Thyroid gland (tissue), 4 donors: ENCODE data around the gene TMEM120B. TPM values are rescaled to one million over a fixed set of nuclear protein-coding genes. Genes with fewer than 3 reads are reported as not detected.
A peak's percentile ranks its signal among the peaks of the same experiment; 100 is the strongest.

Source experiments
- DNase-seq, 2 donors: peaks; one replicate each; pipeline ENCODE4 v3.0.0-alpha.2; 2019
- H3K27ac ChIP-seq, 3 donors: fragments of 200-600 bp; sonication (generic); 1 replicate in 2 of 3; 2 replicates in 1 of 3; pipeline ENCODE4 v1.5.1; 2016 to 2019; ENCODE audit warnings: mild to moderate bottlenecking in 1 of 3, moderate library complexity in 1 of 3
- H3K27me3 ChIP-seq: fragments of 200-600 bp; sonication (generic); one replicate; pipeline ENCODE4 v1.5.1; 2019
- H3K36me3 ChIP-seq, 2 donors: fragments of 200-600 bp; sonication (generic); one replicate each; pipeline ENCODE4 v1.5.1; 2016 to 2019
- H3K4me1 ChIP-seq, 2 donors: fragments of 200-600 bp; sonication (generic); one replicate each; pipeline ENCODE4 v1.5.1; 2017 to 2019
- H3K4me3 ChIP-seq, 3 donors: fragments of 200-600 bp; sonication (generic); replicated peaks in 1 of 3; 1 replicate in 2 of 3; 2 replicates in 1 of 3; pipeline ENCODE4 v1.5.1; 2016; ENCODE audit warnings: mild to moderate bottlenecking in 1 of 3
- H3K9me3 ChIP-seq: fragments of 200-600 bp; sonication (generic); one replicate; pipeline ENCODE4 v1.5.1; 2017
- CTCF ChIP-seq, 6 experiments: fragments of 200-600 bp in 3 of 6; fragments of 450-650 bp in 3 of 6; sonication (generic) in 3 of 6; IDR thresholded peaks; one replicate each; pipeline ENCODE4 v1.5.1; 2016 to 2019; ENCODE audit warnings: antibody characterized with exemption in 6 of 6, mild to moderate bottlenecking in 2 of 6, inconsistent platforms in 1 of 6, moderate library complexity in 1 of 6
- POLR2A ChIP-seq, 2 donors: fragments of 450-650 bp; IDR thresholded peaks; one replicate each; pipeline ENCODE4 v1.6.1; 2017; ENCODE audit warnings: antibody characterized with exemption in 2 of 2, mild to moderate bottlenecking in 2 of 2, moderate library complexity in 1 of 2
- WGBS, 2 donors: methylation state at CpG; one replicate each; pipeline ENCODE4 v1.1.5; 2017; 5-methylcytosine and 5-hydroxymethylcytosine counted together
- intact Hi-C: fragments of 100-400 bp; cut with DNase I; formaldehyde crosslinking; loops from one replicate; pipeline ENCODE4 v1.15.1; 2023
- total RNA-seq, 4 donors: library from RNA; depleted of rRNA; stranded (reverse); fragments of >200 nt; gene quantifications; one replicate each; pipeline ENCODE4 v1.2.3, GENCODE V29; 2016

The TMEM120B gene
- total RNA-seq, 4 donors from 2014 or later, result 12.5 to 15.4 (median 14.2) TPM

GRCh38 chr12:121807642-121808347, 95.2 kb downstream of the TMEM120B start:
- Histone ChIP-seq H3K27me3 (no peaks in the 10 kb centered on the region), H3K4me1 (peaks cover 34 to 44% of the 10 kb centered on the region in 2 donors), H3K4me3 (no peak overlapping the region), H3K36me3 (peaks cover 25 to 32% of the 10 kb centered on the region in 2 donors), H3K9me3 (no peaks in the 10 kb centered on the region), H3K27ac (peak overlapping the region in 1 of 3 donors; percentile 23)
- intact Hi-C loops, result no loop called here
- no peak for TF ChIP-seq CTCF (IDR thresholded peaks at IDR 0.05)
- TF ChIP-seq POLR2A (IDR thresholded peaks at IDR 0.05), result no peak
- WGBS, 2 donors, result 81 to 93% methylated on average over 9 to 12 of the region's 14 CpGs
- no peak for DNase-seq

- no peak for TF ChIP-seq CTCF (IDR thresholded peaks at IDR 0.05)
- TF ChIP-seq POLR2A (IDR thresholded peaks at IDR 0.05), result no peak
- H3K4me3 ChIP-seq, result no peak overlapping the region
- no peaks in the 10 kb centered on the region for H3K9me3 ChIP-seq
- H3K27me3 ChIP-seq, result no peaks in the 10 kb centered on the region
- H3K4me1 ChIP-seq, result peaks cover 38 to 52% of the 10 kb centered on the region in 2 donors
- H3K36me3 ChIP-seq, result peaks cover 25 to 32% of the 10 kb centered on the region in 2 donors
- no peak overlapping the region for H3K27ac ChIP-seq
- intact Hi-C loops, result no loop called here
- WGBS, 2 donors, result 92 to 93% methylated on average over 8 of the region's 8 CpGs
- DNase-seq, result no peak
Observed at GRCh38 chr12:121808623-121809022, 96.1 kb downstream of the TMEM120B start.

- intact Hi-C loops, result loop anchor here (5.0 kb wide), 1 partner anchor 112 kb away; no protein-coding TSS in a partner anchor
- Histone ChIP-seq H3K9me3 (no peaks in the 10 kb centered on the region), H3K27me3 (no peaks in the 10 kb centered on the region), H3K4me3 (no peak overlapping the region), H3K27ac (no peak overlapping the region), H3K4me1 (peaks cover 38 to 54% of the 10 kb centered on the region in 2 donors), H3K36me3 (peaks cover 30 to 32% of the 10 kb centered on the region in 2 donors)
- DNase-seq, result no peak
- TF ChIP-seq CTCF (IDR thresholded peaks at IDR 0.05), result no peak
- TF ChIP-seq POLR2A (IDR thresholded peaks at IDR 0.05), result no peak
- 92 to 93% methylated on average over 27 of the region's 27 CpGs for WGBS, 2 donors
Observed at GRCh38 chr12:121809712-121810116, 97.2 kb downstream of the TMEM120B start.

- intact Hi-C loops, result loop anchor here (5.0 kb wide), 1 partner anchor 113 kb away; no protein-coding TSS in a partner anchor
- Histone ChIP-seq H3K27ac (no peak overlapping the region), H3K9me3 (no peaks in the 10 kb centered on the region), H3K4me1 (peaks cover 32 to 54% of the 10 kb centered on the region in 2 donors), H3K36me3 (peaks cover 32 to 36% of the 10 kb centered on the region in 2 donors), H3K27me3 (no peaks in the 10 kb centered on the region), H3K4me3 (no peak overlapping the region)
- 90 to 93% methylated on average over 10 to 19 of the region's 33 CpGs for WGBS, 2 donors
- no peak for DNase-seq
- no peak for TF ChIP-seq POLR2A (IDR thresholded peaks at IDR 0.05)
- no peak for TF ChIP-seq CTCF (IDR thresholded peaks at IDR 0.05)
Observed at GRCh38 chr12:121810234-121810817, 97.8 kb downstream of the TMEM120B start.
